Amygdala (tissue), 56 donors: Measurements from ENCODE around the gene C15orf39.
"Not testable (repeated sequence)": the region's sequence is repeated elsewhere in the genome, so short reads cannot be mapped to it uniquely, and the experiment has no call there.

Experiments
- DNase-seq, 56 donors: peaks; one replicate each; lab custom pipeline; 2025; lab: John Stamatoyannopoulos, UW

C15orf39 gene

GRCh38 chr15:75227663-75228280, 26.1 kb downstream of the C15orf39 start:
- DNase-seq, result no peak

GRCh38 chr15:75228787-75229186, 27.1 kb downstream of the C15orf39 start:
- no peak for DNase-seq

- no peak for DNase-seq
These were observed 27.7 kb downstream of the C15orf39 start for GRCh38 chr15:75229191-75230015.

GRCh38 chr15:75230016-75230343, 28.3 kb downstream of the C15orf39 start:
- DNase-seq, result no peak

GRCh38 chr15:75230551-75231371, 29.1 kb downstream of the C15orf39 start:
- no peak for DNase-seq

GRCh38 chr15:75231836-75232235, 30.2 kb downstream of the C15orf39 start:
- no peak for DNase-seq

GRCh38 chr15:75232252-75232813, 30.7 kb downstream of the C15orf39 start:
- DNase-seq, result no peak

GRCh38 chr15:75232826-75233503, 31.3 kb downstream of the C15orf39 start:
- DNase-seq, result no peak

- DNase-seq, result no peak
These were observed 32.0 kb downstream of the C15orf39 start for GRCh38 chr15:75233504-75234190.

GRCh38 chr15:75234191-75234810, 32.6 kb downstream of the C15orf39 start:
- DNase-seq, result no peak

- no peak for DNase-seq
These were observed 33.5 kb downstream of the C15orf39 start for GRCh38 chr15:75235051-75235673.

GRCh38 chr15:75235760-75236729, 34.4 kb downstream of the C15orf39 start:
- DNase-seq, result no peak

GRCh38 chr15:75237316-75237982, 35.8 kb downstream of the C15orf39 start:
- no peak for DNase-seq

- DNase-seq, result no peak
These were observed 36.5 kb downstream of the C15orf39 start for GRCh38 chr15:75238150-75238549.

GRCh38 chr15:75245741-75246140, 44.1 kb downstream of the C15orf39 start:
- DNase-seq, result not testable (repeated sequence)

GRCh38 chr15:75248991-75249390, 47.3 kb downstream of the C15orf39 start:
- not testable (repeated sequence) for DNase-seq

- DNase-seq, result no peak
These were observed 48.0 kb downstream of the C15orf39 start for GRCh38 chr15:75249726-75250125.
